GM12873 (cell line): ENCODE results near the gene ADAMTS13.

ENCODE experiments used
- TF ChIP-seq, protein P1 (sequence below): IDR thresholded peaks from 2 replicates; pipeline ENCODE4 v1.5.1; 2012; ENCODE audit warnings: low read depth, mild to moderate bottlenecking, moderate library complexity, low read length, control low read depth; ENCODE audit not compliant: insufficient read depth; ENCODE audit errors: missing control alignments

The ADAMTS13 gene

DNA sequence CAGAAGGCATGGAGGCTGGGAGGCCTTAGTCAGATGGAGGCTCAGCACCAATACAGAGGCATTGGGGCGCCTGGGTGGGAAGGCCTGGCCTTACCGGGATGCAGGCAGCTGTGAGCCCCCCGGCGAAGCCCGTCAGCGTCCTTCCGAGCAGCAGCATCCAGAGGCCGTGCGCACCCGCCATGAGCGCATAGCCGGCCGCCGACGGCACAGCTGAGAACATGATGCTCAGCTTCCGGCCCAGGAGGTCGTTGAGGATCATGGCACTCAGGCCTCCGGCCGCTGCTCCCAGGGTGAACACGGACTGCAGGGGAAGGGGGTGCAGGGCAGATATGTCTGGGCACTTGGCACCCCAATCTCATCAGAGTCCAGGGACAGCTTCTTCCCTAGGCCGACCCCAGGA, 54.8 kb downstream of the ADAMTS13 start:
- TF ChIP-seq, protein P1, sequence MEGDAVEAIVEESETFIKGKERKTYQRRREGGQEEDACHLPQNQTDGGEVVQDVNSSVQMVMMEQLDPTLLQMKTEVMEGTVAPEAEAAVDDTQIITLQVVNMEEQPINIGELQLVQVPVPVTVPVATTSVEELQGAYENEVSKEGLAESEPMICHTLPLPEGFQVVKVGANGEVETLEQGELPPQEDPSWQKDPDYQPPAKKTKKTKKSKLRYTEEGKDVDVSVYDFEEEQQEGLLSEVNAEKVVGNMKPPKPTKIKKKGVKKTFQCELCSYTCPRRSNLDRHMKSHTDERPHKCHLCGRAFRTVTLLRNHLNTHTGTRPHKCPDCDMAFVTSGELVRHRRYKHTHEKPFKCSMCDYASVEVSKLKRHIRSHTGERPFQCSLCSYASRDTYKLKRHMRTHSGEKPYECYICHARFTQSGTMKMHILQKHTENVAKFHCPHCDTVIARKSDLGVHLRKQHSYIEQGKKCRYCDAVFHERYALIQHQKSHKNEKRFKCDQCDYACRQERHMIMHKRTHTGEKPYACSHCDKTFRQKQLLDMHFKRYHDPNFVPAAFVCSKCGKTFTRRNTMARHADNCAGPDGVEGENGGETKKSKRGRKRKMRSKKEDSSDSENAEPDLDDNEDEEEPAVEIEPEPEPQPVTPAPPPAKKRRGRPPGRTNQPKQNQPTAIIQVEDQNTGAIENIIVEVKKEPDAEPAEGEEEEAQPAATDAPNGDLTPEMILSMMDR, result no peak

DNA sequence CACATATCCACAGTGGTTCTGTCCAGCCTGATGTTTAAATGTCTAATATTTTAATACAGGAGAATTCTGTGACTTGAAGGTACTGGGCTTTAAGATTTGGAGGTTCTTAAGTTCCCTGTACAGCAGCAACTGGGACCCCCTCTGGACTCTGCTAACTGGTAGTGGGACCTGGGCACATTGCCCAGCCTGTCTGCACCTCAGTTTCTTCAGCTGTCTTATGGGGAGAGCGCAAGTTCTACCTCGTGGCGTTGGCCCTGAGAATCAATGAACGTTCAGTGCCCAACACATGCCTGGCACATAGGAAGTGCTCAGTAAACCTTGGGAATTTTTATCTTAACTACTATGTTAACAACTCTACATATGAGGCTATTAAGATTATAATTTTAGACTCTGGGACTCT, 55.3 kb downstream of the ADAMTS13 start:
- TF ChIP-seq, protein P1, result no peak

DNA sequence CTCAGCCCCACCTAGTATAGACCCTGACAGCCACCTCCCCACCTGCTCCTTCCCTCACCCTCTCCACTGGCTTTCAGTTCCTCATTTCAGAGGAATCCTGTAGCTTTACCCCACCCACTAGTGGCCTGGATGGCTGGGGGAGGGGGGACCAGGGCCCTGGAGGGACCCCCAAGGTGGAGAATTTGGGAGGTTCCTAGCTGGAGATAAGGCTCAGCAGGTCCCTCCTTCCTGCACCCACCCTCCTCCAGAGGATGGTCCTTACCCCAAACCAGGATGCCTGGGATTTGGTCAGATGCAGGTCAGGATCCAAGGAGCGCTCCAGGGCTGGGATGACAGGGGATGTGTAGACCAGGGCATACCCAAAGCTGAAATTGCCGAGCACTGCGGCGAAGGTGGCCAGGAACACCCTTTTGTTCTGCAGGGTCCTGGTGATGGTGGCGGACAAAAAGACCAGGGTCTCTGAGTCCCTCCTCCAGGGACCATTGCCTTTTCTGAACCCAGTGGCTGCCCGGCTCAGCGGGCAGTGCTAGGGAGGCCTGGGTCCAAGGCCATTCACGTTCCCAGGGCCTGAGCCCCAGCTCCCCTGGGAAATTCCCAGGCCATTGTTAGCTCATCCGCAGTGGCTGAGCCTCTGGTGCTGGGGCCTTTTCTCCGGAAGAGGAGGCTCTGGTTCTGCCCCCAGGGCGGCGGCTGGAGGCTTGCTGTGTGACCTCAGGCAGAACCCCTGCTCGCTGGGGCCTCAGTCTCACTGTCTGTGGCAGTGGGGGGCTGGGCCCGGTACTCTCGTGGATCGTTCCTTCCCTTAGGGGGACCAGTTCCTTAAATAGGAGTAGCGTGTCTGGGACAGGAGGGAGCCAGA, 56.1 kb downstream of the ADAMTS13 start:
- TF ChIP-seq, protein P1, result no peak

DNA sequence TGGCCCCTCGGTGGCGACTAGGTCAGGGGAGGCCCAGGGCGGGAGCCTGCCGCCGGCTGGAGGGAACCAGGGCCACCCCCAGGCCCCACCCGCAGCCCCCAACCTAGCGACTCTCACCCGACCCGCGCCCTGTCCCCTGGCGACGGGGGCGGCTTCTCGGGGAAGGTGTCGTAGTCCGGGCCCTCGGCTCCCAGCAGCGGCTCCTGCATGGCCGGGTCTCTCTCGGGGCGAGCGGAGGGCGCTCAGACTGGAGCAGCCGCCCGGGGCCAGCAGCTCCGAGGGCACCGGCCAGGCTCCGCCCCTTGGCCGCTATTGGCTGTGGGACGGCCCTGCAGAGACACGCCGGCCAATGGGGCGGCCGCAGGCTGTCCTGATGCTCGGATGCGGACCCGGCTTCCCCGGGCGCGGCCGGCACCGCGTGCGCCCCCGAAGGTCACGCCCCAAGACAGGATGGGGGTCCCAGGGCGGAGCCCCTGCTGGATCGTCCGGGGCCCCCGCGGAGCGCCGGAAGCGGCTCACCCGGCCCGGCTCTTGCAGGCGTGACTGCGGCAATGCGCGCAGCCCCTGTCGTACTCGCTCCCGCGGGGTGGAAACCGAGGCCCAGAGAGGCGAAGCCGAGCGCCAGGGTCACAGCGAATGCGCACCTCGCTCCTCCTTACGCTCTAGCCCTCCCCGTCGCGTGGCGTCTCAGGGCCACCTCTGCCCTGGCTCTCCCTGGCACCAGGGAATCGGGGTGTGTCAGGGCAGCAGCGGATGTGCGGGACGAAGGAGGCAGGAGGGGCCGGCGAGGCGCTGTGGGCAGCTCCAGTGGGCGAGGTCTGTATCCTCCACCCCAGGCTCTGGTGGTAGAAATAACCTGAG, 56.9 kb downstream of the ADAMTS13 start, which contains the start of gene SLC2A6:
Gene SLC2A6 (minus strand): TSS at position 249 of the 861 bp plus-strand sequence. CDS start 40 bp downstream, at position 209.
- TF ChIP-seq, protein P1, result no peak

DNA sequence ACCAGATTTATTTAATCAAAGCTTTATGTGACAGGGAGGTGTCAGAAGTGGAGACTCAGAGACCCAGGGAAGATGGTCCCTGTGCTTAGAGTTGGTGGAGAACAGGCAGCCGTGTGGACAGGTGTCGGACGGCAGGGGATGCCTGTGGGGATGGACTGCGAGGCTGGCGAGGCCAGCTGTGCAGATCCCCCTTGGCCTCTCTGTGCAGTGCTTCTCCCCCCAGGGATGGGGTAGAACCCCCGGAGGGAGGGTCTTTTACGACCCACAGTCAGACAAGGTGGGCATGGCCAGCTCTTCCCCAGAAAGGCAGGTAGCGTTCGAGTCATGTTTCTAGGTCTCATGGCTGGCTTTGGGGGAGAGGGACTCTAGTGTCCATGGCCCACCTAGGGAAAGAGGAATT, 61.4 kb downstream of the ADAMTS13 start:
- TF ChIP-seq, protein P1, result no peak

DNA sequence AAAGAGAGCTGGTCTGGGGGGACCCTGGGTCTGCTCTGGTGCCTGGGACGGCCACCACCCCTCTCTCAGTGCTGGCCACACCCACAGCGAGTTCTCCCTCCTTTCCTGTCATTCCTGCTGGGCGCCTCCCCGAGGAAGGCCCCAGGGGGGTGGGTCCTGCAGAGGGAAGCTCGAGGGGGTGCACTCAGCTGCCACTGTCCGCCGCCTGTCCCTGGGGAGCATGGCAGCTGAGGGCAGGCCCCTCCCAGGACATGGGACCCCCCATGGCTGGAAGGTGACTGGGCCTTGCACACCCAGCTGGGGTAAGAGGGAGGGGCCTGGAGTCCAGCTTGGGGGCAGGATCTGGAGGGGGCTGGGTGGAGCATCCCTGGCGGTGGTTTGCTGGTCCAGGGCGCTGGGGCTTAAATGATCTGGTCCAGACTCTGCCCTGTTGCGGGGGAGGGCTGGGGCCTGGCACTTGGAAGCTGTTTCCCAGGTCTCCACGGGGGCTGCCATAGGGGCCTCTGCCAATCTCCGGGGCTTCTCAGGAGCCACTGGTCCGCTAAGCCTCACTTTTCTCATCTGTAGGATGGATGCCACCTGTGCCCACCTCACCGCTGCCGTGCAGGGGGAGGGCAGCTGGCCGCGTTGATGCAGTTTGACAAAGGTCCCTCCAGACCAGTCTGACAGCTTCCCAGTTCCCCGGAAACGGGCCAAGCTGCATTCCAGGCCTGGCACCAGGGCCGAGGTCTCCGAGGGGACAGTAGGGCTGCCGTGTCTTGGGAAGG, 62.7 kb downstream of the ADAMTS13 start:
- TF ChIP-seq, protein P1, result no peak
